ENCODE measurements around the gene SPSB3.
"Not testable (repeated sequence)": the region's sequence is repeated elsewhere in the genome, so short reads cannot be mapped to it uniquely, and the experiment has no call there.

Gene SPSB3

GRCh38 chr16:1734816-1735215 lies 47.6 kb downstream of the SPSB3 start:
- DNase-seq: no peak

- no peak for DNase-seq
These were observed 48.2 kb downstream of the SPSB3 start for GRCh38 chr16:1734123-1734522.

GRCh38 chr16:1732551-1732987 lies 49.8 kb downstream of the SPSB3 start:
- DNase-seq: not testable (repeated sequence)

GRCh38 chr16:1732071-1732470 lies 50.3 kb downstream of the SPSB3 start:
- no peak for DNase-seq

- DNase-seq: no peak
These were observed 50.8 kb downstream of the SPSB3 start for GRCh38 chr16:1731603-1732002.

- no peak for DNase-seq
These were observed 51.3 kb downstream of the SPSB3 start for GRCh38 chr16:1731073-1731472.

- DNase-seq: no peak
These were observed 52.9 kb downstream of the SPSB3 start for GRCh38 chr16:1729445-1729844.

GRCh38 chr16:1729026-1729425 lies 53.3 kb downstream of the SPSB3 start:
- no peak for DNase-seq

- no peak for DNase-seq
These were observed 54.4 kb downstream of the SPSB3 start for GRCh38 chr16:1727651-1728624.

Data from NCI-H1105 (cell line).